Mucosa of descending colon (tissue), 3 donors: ENCODE data around the gene MRPL41. TPM values are rescaled to one million over a fixed set of nuclear protein-coding genes. Genes with fewer than 3 reads are reported as not detected.

Source experiments
- ATAC-seq: fragments of 200-7000 bp; cut with Tn5 transposase; one replicate; pipeline ENCODE4 v1.9.1; 2020; ENCODE audit warnings: mild to moderate bottlenecking, moderate library complexity
- DNase-seq, 3 donors: peaks; one replicate each; pipeline ENCODE4 v3.0.0-alpha.2; 2020
- H3K36me3 ChIP-seq: fragments of 200-600 bp; one replicate; pipeline ENCODE4 v1.8.0; 2021; ENCODE audit warnings: low read depth, mild to moderate bottlenecking
- H3K4me1 ChIP-seq: fragments of 200-600 bp; one replicate; pipeline ENCODE4 v1.8.0; 2021; ENCODE audit warnings: low read depth, mild to moderate bottlenecking
- H3K4me3 ChIP-seq: fragments of 200-600 bp; one replicate; pipeline ENCODE4 v1.8.0; 2021; ENCODE audit warnings: mild to moderate bottlenecking
- H3K9me3 ChIP-seq: fragments of 200-600 bp; one replicate; pipeline ENCODE4 v1.8.0; 2021; ENCODE audit warnings: mild to moderate bottlenecking
- intact Hi-C, 2 donors: fragments of 100-400 bp; cut with DNase I in 1 of 2; cut with micrococcal nuclease in 1 of 2; formaldehyde crosslinking; loops; one replicate each; pipeline versions ENCODE4 v1.11.0 to v1.11.1; 2022; cut with DNase I, micrococcal nuclease
- total RNA-seq, 3 donors: library from RNA; stranded (reverse); fragmentation: NEBNext Ultra II Directional in 2 of 3; extraction: Animal tissue kit (Norgen Biotek cat#: 25700) in 2 of 3; gene quantifications; one replicate each; pipeline versions ENCODE4 v1.2.1 to v1.2.4, GENCODE V29; 2021 to 2023
- TF ChIP-seq, protein P1 (sequence below): fragments of 200-600 bp; IDR thresholded peaks from one replicate; pipeline ENCODE4 v1.8.0; 2022; ENCODE audit warnings: antibody characterized with exemption, mild to moderate bottlenecking
- donor health status: DM: no; HTN: no; CAD: no; lungs with moderate emphysema.
- donor health status: DM: no; HTN: no; CAD: no.
- donor health status: DM: no; HTN: yes; CAD: no.

Gene MRPL41
- total RNA-seq, 3 donors from 2014 or later = 67.1 to 93.8 (median 93.5) TPM

DNA sequence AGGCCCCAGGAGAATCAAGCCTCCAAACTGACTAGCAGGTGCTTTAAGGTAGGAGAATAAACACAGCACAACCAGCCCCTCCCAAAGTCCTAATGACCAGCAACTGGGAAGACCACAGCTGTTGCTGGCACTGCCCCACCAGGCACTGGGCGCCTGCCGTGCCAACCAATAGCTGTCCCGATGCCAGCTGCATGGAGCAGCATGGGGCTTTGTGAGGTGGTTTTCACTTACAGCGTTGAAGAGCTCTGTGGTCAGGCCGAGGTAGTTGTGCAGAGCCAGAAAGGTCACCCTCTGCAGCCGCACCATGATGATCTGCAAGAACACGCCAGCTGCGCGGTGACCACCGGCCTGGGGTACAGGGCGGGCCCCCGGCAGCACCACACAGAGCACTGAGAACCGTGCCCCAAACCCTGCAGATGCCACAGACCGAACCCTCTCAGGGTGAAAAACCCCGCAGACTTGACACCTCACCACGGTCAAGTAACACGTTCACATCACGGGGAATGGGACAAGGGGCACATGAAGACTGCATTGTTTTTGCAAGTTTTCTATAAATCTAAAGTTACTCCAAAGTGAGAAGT is 30.2 kb upstream of the MRPL41 start:
- Histone ChIP-seq H3K4me1 (no peaks in the 10 kb centered on the region), H3K9me3 (no peaks in the 10 kb centered on the region), H3K36me3 (no peaks in the 10 kb centered on the region), H3K4me3 (no peak overlapping the region)
- ATAC-seq (no peak), DNase-seq (peak in 1 of 3 donors; percentile 25)
- TF ChIP-seq, protein P1, sequence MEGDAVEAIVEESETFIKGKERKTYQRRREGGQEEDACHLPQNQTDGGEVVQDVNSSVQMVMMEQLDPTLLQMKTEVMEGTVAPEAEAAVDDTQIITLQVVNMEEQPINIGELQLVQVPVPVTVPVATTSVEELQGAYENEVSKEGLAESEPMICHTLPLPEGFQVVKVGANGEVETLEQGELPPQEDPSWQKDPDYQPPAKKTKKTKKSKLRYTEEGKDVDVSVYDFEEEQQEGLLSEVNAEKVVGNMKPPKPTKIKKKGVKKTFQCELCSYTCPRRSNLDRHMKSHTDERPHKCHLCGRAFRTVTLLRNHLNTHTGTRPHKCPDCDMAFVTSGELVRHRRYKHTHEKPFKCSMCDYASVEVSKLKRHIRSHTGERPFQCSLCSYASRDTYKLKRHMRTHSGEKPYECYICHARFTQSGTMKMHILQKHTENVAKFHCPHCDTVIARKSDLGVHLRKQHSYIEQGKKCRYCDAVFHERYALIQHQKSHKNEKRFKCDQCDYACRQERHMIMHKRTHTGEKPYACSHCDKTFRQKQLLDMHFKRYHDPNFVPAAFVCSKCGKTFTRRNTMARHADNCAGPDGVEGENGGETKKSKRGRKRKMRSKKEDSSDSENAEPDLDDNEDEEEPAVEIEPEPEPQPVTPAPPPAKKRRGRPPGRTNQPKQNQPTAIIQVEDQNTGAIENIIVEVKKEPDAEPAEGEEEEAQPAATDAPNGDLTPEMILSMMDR = no peak
- intact Hi-C loops = no loop called here

DNA sequence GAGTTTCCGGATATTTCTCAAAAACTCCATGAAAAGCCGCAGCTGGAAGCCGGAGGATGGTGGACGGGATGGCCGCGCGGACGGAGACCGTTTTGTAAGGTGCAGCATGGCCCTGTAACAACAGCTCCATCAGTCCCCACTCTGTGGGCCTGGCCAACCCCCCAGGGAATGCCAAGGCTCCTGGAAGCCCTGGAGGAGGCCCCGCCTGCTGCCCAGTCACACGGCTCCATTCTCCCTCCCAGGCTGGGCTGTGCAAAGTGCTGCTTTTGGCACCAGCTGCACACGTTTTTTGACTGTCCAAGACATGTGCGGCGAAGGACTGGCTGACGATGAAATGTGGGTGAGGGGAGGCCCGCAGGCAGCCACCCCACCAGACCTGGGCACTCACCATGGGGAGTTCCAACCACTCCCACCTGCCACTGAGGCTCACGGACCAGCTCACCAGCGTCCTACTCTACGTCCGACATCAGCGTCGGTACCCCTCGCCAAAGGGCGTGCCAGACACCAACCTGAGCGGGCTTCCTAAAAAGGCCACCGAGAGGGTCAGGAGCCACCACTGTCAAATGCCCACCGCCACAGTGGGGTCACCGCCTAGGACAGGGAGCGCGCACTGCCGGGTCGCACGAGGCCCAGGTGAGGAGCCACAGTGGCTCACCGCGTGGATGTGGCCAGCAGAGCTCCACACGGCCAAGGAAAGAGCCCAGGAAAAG is 28.8 kb upstream of the MRPL41 start:
- DNase-seq = peak in 1 of 3 donors; percentile 41
- Histone ChIP-seq H3K9me3 (no peaks in the 10 kb centered on the region), H3K4me3 (no peak overlapping the region), H3K36me3 (no peaks in the 10 kb centered on the region), H3K4me1 (no peaks in the 10 kb centered on the region)
- no peak for ATAC-seq
- intact Hi-C loops = no loop called here
- TF ChIP-seq, protein P1 = no peak

DNA sequence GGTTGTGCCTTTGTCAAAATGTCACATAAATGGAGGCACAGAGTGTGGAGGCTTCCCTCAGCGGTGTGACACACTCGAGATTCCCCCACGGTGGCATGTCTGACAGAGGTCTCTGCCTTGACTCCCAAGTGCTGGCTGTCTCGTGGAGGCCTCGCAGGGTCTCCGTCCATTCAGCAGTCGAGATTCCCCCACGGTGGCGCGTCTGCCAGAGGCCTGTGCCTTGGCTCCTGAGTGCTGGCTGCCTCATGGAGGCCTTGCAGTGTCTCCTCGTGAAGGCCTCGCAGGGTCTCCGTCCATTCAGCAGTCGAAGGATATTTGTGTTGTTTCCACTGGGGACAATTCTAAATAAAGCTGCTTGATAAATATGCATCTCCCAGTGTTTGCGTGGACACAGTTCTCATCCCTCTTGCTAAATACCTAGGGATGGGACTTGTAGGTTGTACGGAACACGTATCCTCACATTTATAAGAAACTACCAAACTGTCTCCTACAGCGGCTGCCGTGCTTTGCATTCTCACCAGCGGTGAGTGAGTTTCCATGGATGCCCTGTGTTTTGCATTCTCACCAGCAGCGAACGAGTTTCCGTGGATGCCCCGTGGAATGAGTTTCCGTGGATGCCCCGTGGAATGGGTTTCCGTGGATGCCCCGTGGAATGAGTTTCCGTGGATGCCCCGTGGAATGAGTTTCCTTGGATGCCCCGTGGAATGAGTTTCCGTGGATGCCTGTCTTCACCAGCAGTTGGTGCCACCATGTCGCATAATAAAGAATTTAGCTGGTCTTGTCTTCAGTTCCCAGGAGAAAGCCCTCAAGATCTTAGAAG is 27.3 kb upstream of the MRPL41 start:
- Histone ChIP-seq H3K4me3 (no peak overlapping the region), H3K4me1 (no peaks in the 10 kb centered on the region), H3K9me3 (no peaks in the 10 kb centered on the region), H3K36me3 (no peaks in the 10 kb centered on the region)
- DNase-seq = peak in 1 of 3 donors; percentile 44
- TF ChIP-seq, protein P1 = no peak
- no peak for ATAC-seq
- intact Hi-C loops = no loop called here

DNA sequence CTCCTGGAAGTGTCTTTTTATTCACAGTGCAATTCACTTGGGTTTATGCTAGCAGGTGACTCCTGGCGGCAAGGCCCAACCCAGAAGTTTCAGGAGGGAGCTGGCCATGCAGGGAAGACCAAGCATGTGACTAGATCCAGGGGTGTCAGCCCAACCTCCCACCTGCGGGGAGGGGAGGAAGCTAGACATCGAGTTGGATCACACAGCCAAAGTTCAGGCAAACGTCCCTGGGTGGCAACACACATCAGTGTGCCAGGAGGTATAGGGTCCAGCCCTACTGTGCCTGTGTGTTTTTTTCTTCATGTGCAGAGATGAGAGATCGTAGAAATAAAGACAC is 26.7 kb upstream of the MRPL41 start:
- DNase-seq (peak in 1 of 3 donors; percentile 31), ATAC-seq (no peak)
- no peaks in the 10 kb centered on the region for H3K36me3 ChIP-seq
- intact Hi-C loops = no loop called here
- TF ChIP-seq, protein P1 = no peak
- no peak overlapping the region for H3K4me3 ChIP-seq
- no peaks in the 10 kb centered on the region for H3K4me1 ChIP-seq
- no peaks in the 10 kb centered on the region for H3K9me3 ChIP-seq

DNA sequence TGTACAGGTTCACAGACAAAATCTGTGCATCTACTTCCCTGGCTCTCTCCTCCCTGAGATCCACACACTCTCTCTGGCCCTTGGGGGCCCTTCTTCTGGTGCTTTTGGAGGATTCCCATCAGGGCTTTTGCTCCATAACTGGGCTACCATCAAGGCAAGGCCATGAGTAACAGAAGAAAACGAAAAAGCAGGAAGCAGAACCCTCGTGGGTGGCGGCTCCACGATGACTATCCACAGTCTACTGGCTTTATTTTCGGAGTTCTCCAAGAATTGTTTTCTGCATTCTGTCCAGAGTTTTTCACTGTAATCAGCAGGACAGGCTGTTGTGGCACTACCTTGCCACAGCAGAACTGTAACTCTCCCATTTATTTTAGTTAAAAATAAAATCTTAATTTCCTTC is 21.3 kb upstream of the MRPL41 start:
- TF ChIP-seq, protein P1 = no peak
- H3K4me1 ChIP-seq = peaks cover 6% of the 10 kb centered on the region
- intact Hi-C loops = no loop called here
- ATAC-seq (no peak), DNase-seq (no peak)
- no peaks in the 10 kb centered on the region for H3K9me3 ChIP-seq
- no peak overlapping the region for H3K4me3 ChIP-seq
- H3K36me3 ChIP-seq = no peaks in the 10 kb centered on the region
